GM12878 (cell line): ENCODE data around the gene ERN1. TPM values are rescaled to one million over a fixed set of nuclear protein-coding genes. Genes with fewer than 3 reads are reported as not detected.

Experiments
- ATAC-seq: fragments of 200-7000 bp; cut with Tn5 transposase; 3 replicates; pipeline ENCODE4 v1.9.1; 2020; ENCODE audit warnings: mild to moderate bottlenecking, moderate library complexity
- BruUV-seq: library from RNA; stranded (reverse); fragments of 400-500 nt; replicated peaks from 2 replicates; lab custom pipeline; 2021; lab: Mats Ljungman, UMichigan
- CTCF ChIA-PET: fragments of 300-600 bp; sonication (Branson Sonifier 250); formaldehyde crosslinking; extraction: SDS; loops from one replicate; lab custom pipeline; 2021; ENCODE audit warnings: inconsistent platforms; lab: Yijun Ruan, JAX
- POLR2A ChIA-PET: fragments of 350-600 bp; formaldehyde crosslinking; extraction: SDS; loops from one replicate; lab custom pipeline; 2021; ENCODE audit warnings: inconsistent platforms; lab: Charles Lee
- RAD21 ChIA-PET: fragments of 300-600 bp; sonication (Branson Sonifier 250); formaldehyde crosslinking; loops from one replicate; lab custom pipeline; 2023; ENCODE audit warnings: antibody characterized with exemption; ENCODE audit not compliant: unreplicated experiment; lab: Charles Lee
- SMC1A ChIA-PET: fragments of 300-600 bp; sonication (Branson Sonifier 250); formaldehyde crosslinking; loops from one replicate; lab custom pipeline; 2023; ENCODE audit not compliant: unreplicated experiment, uncharacterized antibody; lab: Charles Lee
- DNase-seq: peaks from one replicate; pipeline ENCODE4 v3.0.0-alpha.2; 2011; ENCODE audit warnings: low read depth, low spot score
- FAIRE-seq: peaks from 3 replicates; lab custom pipeline; 2011; peaks lifted over from hg19 to GRCh38; lab: Jason Lieb, UNC
- H2AFZ ChIP-seq: 2 replicates; pipeline ENCODE4 v1.6.0; 2011; ENCODE audit warnings: low read depth, low read length, control low read depth; ENCODE audit not compliant: control insufficient read depth
- H3K27ac ChIP-seq: 2 replicates; pipeline ENCODE4 v1.5.1; 2011; ENCODE audit warnings: control low read depth; ENCODE audit not compliant: control insufficient read depth, insufficient read depth
- H3K27me3 ChIP-seq, 2 experiments: replicated peaks in 1 of 2; 2 replicates each; pipeline versions ENCODE4 v1.6.0 to v1.6.1; 2011; ENCODE audit warnings: low read length in 1 of 2; ENCODE audit not compliant: control insufficient read depth in 2 of 2, insufficient read depth in 2 of 2
- H3K36me3 ChIP-seq, 2 experiments: 2 replicates each; pipeline ENCODE4 v1.5.1; 2011; ENCODE audit warnings: low read length in 1 of 2; ENCODE audit not compliant: control insufficient read depth in 2 of 2, insufficient read depth in 2 of 2
- H3K4me1 ChIP-seq: 2 replicates; pipeline ENCODE4 v1.6.1; 2011; ENCODE audit warnings: mild to moderate bottlenecking, low read length, moderate library complexity, mixed read lengths; ENCODE audit not compliant: control insufficient read depth, insufficient read depth
- H3K4me2 ChIP-seq: 2 replicates; pipeline ENCODE4 v1.6.0; 2011; ENCODE audit warnings: control low read depth; ENCODE audit not compliant: control insufficient read depth, insufficient read depth
- H3K4me3 ChIP-seq: fragments of 200-600 bp; sonication (generic); 2 replicates; pipeline ENCODE4 v1.5.1; 2016
- H3K79me2 ChIP-seq: 2 replicates; pipeline ENCODE4 v1.6.0; 2011; ENCODE audit warnings: low read length; ENCODE audit not compliant: control insufficient read depth, insufficient read depth
- H3K9ac ChIP-seq: 2 replicates; pipeline ENCODE4 v1.8.0; 2011; ENCODE audit warnings: low read length, control low read depth, mixed read lengths; ENCODE audit not compliant: control insufficient read depth, insufficient read depth
- H3K9me3 ChIP-seq: replicated peaks from 3 replicates; pipeline ENCODE4 v1.5.1; 2011; ENCODE audit warnings: mild to moderate bottlenecking, low read length; ENCODE audit not compliant: control insufficient read depth, insufficient read depth
- H4K20me1 ChIP-seq: 2 replicates; pipeline ENCODE4 v1.6.0; 2011; ENCODE audit not compliant: control insufficient read depth, insufficient read depth
- E4F1 ChIP-seq: fragments of 450-650 bp; IDR thresholded peaks from 2 replicates; pipeline ENCODE4 v1.6.1; 2018; ENCODE audit warnings: borderline replicate concordance, mild to moderate bottlenecking; ENCODE audit not compliant: partially characterized antibody
- EGR1 ChIP-seq, 2 experiments: IDR thresholded peaks; 1 replicate in 1 of 2; 2 replicates in 1 of 2; pipeline ENCODE4 v1.6.1; 2011 to 2012; ENCODE audit warnings: low read depth in 2 of 2, low read length in 2 of 2, borderline replicate concordance in 1 of 2, mild to moderate bottlenecking in 1 of 2, moderate library complexity in 1 of 2
- GATAD2B ChIP-seq: fragments of 450-650 bp; conservative IDR thresholded peaks from 2 replicates; pipeline ENCODE4 v1.6.1; 2017; ENCODE audit warnings: low read depth, mild to moderate bottlenecking, moderate library complexity
- JUND ChIP-seq: IDR thresholded peaks from 2 replicates; pipeline ENCODE4 v1.6.1; 2012; ENCODE audit warnings: low read depth, mild to moderate bottlenecking, low read length, improper control_type of control experiment, moderate library complexity
- MYB ChIP-seq: fragments of 150-350 bp; IDR thresholded peaks from 2 replicates; pipeline ENCODE4 v1.6.1; 2014; ENCODE audit warnings: mild to moderate bottlenecking, low read depth, low read length, borderline replicate concordance
- NR2F1 ChIP-seq: fragments of 450-650 bp; conservative IDR thresholded peaks from 2 replicates; pipeline ENCODE4 v1.6.1; 2017; ENCODE audit warnings: mild to moderate bottlenecking
- POLR2AphosphoS5 ChIP-seq: IDR thresholded peaks from 2 replicates; pipeline ENCODE4 v1.6.1; 2011; ENCODE audit warnings: mild to moderate bottlenecking, low read length, inconsistent platforms
- SMAD1 ChIP-seq: fragments of 450-650 bp; IDR thresholded peaks from 2 replicates; pipeline ENCODE4 v1.6.1; 2018; ENCODE audit warnings: mild to moderate bottlenecking, low read depth; ENCODE audit not compliant: partially characterized antibody
- SP1 ChIP-seq: IDR thresholded peaks from one replicate; pipeline ENCODE4 v1.6.1; 2011; ENCODE audit warnings: low read depth, low read length
- TBL1XR1 ChIP-seq: IDR thresholded peaks from 2 replicates; pipeline ENCODE4 v1.6.1; 2012; ENCODE audit warnings: low read depth, low read length, improper control_type of control experiment
- YBX1 ChIP-seq: fragments of 450-650 bp; IDR thresholded peaks from 2 replicates; pipeline ENCODE4 v1.6.1; 2016; ENCODE audit warnings: antibody characterized with exemption
- YY1 ChIP-seq: IDR thresholded peaks from 2 replicates; pipeline ENCODE4 v1.6.1; 2011; ENCODE audit warnings: low read depth, mild to moderate bottlenecking, low read length
- ZBTB40 ChIP-seq: fragments of 450-650 bp; IDR thresholded peaks from 2 replicates; pipeline ENCODE4 v1.6.1; 2016; ENCODE audit warnings: mild to moderate bottlenecking, moderate library complexity, borderline replicate concordance
- WGBS: methylation state at CpG from one replicate; pipeline ENCODE4 v1.1.6; 2016; ENCODE audit warnings: low lambda C conversion rate; ENCODE audit not compliant: insufficient replicate concordance, insufficient coverage; ENCODE audit errors: missing lambda C conversion rate; 5-methylcytosine and 5-hydroxymethylcytosine counted together
- in situ Hi-C: fragments of 300-500 bp; cut with MboI; formaldehyde crosslinking; loops from 9 replicates; pipeline ENCODE4 v1.14.3; 2018; ENCODE audit warnings: mixed read lengths
- intact Hi-C: fragments of 100-400 bp; cut with micrococcal nuclease; formaldehyde crosslinking; loops from one replicate; pipeline ENCODE4 v1.14.2; 2022; ENCODE audit not compliant: unreplicated experiment
- polyA plus RNA-seq, 11 experiments: library from polyadenylated mRNA; depleted of rRNA in 4 of 11; unstranded in 6 of 11; stranded (reverse) in 5 of 11; fragments of >200 nt; fragmentation: Nextera tagmentation in 4 of 11; fragmentation: Illumina TruSeq in 1 of 11; extraction: Ambion mirVana in 4 of 11; extraction: Trizol in 1 of 11; gene quantifications; 1 replicate in 1 of 11; 2 replicates in 10 of 11; pipeline versions ENCODE4 v1.2.1 to v1.2.3, GENCODE V29; 2011 to 2016; ENCODE audit warnings: inconsistent platforms in 2 of 11, missing spikeins in 2 of 11, low read depth in 1 of 11
- total RNA-seq, 4 experiments: library from RNA; depleted of rRNA in 3 of 4; stranded (reverse); fragments of >200 nt in 3 of 4; fragmentation: Illumina TruSeq in 1 of 4; extraction: Trizol in 1 of 4; gene quantifications; 2 replicates each; pipeline versions ENCODE4 v1.2.1 to v1.2.3, GENCODE V29; 2013 to 2021
- TF ChIP-seq, protein P1 (sequence below): fragments of 450-650 bp; formaldehyde crosslinking; IDR thresholded peaks from 2 replicates; pipeline ENCODE4 v1.5.0; 2022; ENCODE audit warnings: mild to moderate bottlenecking, missing genetic modification characterization

The ERN1 gene
- total and polyA plus RNA-seq, 10 of the 15 experiments (the other 5 are each of a cell fraction or from before 2014, with no cell fraction given) = 2.6 to 19.2 (median 7.6) TPM

- WGBS = 74% methylated on average over 5 of the region's 5 CpGs
- in situ Hi-C loops = loop anchor here (5.0 kb wide), 1 partner anchor 100 kb away; no protein-coding TSS in a partner anchor
- CTCF ChIA-PET = interaction anchor here (0.8 to 11.2 kb wide), 9 partner anchors 28 to 118 kb away, joined by 3 to 351 read pairs (median 5); partner anchors contain the start of genes CD79B, CSHL1, ERN1 and GH1
- no peak for TF ChIP-seq JUND
- TF ChIP-seq SMAD1 = no peak
- TF ChIP-seq YY1 = no peak
- no peak for TF ChIP-seq SP1
- TF ChIP-seq NR2F1 = no peak
- TF ChIP-seq GATAD2B = no peak
- TF ChIP-seq MYB = no peak
- no peak for TF ChIP-seq E4F1
- no peak for TF ChIP-seq YBX1
- TF ChIP-seq POLR2AphosphoS5 = no peak
- TF ChIP-seq, protein P1, sequence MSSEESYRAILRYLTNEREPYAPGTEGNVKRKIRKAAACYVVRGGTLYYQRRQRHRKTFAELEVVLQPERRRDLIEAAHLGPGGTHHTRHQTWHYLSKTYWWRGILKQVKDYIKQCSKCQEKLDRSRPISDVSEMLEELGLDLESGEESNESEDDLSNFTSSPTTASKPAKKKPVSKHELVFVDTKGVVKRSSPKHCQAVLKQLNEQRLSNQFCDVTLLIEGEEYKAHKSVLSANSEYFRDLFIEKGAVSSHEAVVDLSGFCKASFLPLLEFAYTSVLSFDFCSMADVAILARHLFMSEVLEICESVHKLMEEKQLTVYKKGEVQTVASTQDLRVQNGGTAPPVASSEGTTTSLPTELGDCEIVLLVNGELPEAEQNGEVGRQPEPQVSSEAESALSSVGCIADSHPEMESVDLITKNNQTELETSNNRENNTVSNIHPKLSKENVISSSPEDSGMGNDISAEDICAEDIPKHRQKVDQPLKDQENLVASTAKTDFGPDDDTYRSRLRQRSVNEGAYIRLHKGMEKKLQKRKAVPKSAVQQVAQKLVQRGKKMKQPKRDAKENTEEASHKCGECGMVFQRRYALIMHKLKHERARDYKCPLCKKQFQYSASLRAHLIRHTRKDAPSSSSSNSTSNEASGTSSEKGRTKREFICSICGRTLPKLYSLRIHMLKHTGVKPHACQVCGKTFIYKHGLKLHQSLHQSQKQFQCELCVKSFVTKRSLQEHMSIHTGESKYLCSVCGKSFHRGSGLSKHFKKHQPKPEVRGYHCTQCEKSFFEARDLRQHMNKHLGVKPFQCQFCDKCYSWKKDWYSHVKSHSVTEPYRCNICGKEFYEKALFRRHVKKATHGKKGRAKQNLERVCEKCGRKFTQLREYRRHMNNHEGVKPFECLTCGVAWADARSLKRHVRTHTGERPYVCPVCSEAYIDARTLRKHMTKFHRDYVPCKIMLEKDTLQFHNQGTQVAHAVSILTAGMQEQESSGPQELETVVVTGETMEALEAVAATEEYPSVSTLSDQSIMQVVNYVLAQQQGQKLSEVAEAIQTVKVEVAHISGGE = no peak
- no peak for TF ChIP-seq TBL1XR1
- TF ChIP-seq EGR1 (IDR thresholded peaks at IDR 0.05; ENCODE audit: borderline replicate concordance in 1 of 2, low read depth in 2 of 2, low read length in 2 of 2) = no peak
- no peak for TF ChIP-seq ZBTB40
Observed at GRCh38 chr17:64022611-64023063, 107.3 kb downstream of the ERN1 start.

More at GRCh38 chr17:64022611-64023063, 107.3 kb downstream of the ERN1 start:
- no peak overlapping the region for H3K27ac ChIP-seq
- no peaks in the 10 kb centered on the region for H3K36me3 ChIP-seq
- no peak for ATAC-seq
- ChIA-PET RAD21 (interaction anchor here (0.5 to 7.4 kb wide), 7 partner anchors 72 to 441 kb away, joined by 3 to 105 read pairs (median 4); partner anchors contain the start of gene GH1), POLR2A (interaction anchor here (0.6 to 2.2 kb wide), 5 partner anchors 24 to 108 kb away, joined by 4 to 10 read pairs (median 5); partner anchors contain the start of gene ERN1), SMC1A (interaction anchor here (0.7 to 15.0 kb wide), 9 partner anchors 20 to 111 kb away, joined by 3 to 570 read pairs (median 5); partner anchors contain the start of genes ERN1 and GH1)
- no peak overlapping the region for H3K9ac ChIP-seq
- H4K20me1 ChIP-seq = no peaks in the 10 kb centered on the region
- peaks cover 12% of the 10 kb centered on the region for H3K4me1 ChIP-seq
- DNase-seq = no peak
- intact Hi-C loops = no loop called here
- H3K9me3 ChIP-seq = no peaks in the 10 kb centered on the region
- no peak for FAIRE-seq
- no peak overlapping the region for H3K4me2 ChIP-seq
- no peaks in the 10 kb centered on the region for H3K27me3 ChIP-seq
- H3K79me2 ChIP-seq = peaks cover 15% of the 10 kb centered on the region
- no peak overlapping the region for H2AFZ ChIP-seq
- H3K4me3 ChIP-seq = no peak overlapping the region
- BruUV-seq = no TSS peak
